PC-9 (cell line): Measurements from ENCODE around the gene OR13J1. TPM values are rescaled to one million over a fixed set of nuclear protein-coding genes. Genes with fewer than 3 reads are reported as not detected.
A peak's percentile ranks its signal among the peaks of the same experiment; 100 is the strongest.

Source experiments
- BruUV-seq: library from RNA; stranded (reverse); fragments of 400-500 nt; replicated peaks from 2 replicates; lab custom pipeline; 2021; lab: Mats Ljungman, UMichigan
- CTCF ChIA-PET: fragments of 300-600 bp; sonication (Branson Sonifier 250); formaldehyde crosslinking; loops from one replicate; lab custom pipeline; 2022; ENCODE audit warnings: antibody characterized with exemption; lab: Charles Lee
- POLR2A ChIA-PET: fragments of 300-600 bp; sonication (Branson Sonifier 250); formaldehyde crosslinking; loops from one replicate; lab custom pipeline; 2022; ENCODE audit warnings: antibody characterized with exemption; ENCODE audit not compliant: unreplicated experiment; lab: Charles Lee
- DNase-seq, 2 experiments: peaks; one replicate each; pipeline versions ENCODE4 v3.0.0 to v3.0.0-alpha.2; 2015 to 2022; ENCODE audit warnings: mixed read lengths in 1 of 2
- H2AFZ ChIP-seq: fragments of 200-600 bp; sonication (generic); 2 replicates; pipeline ENCODE4 v1.8.1; 2017; ENCODE audit warnings: antibody characterized with exemption
- H3F3A ChIP-seq: fragments of 200-600 bp; sonication (generic); 2 replicates; pipeline ENCODE4 v1.8.1; 2017; ENCODE audit warnings: antibody characterized with exemption, mild to moderate bottlenecking, low read depth; ENCODE audit not compliant: insufficient read depth
- H3K27ac ChIP-seq: fragments of 200-600 bp; sonication (generic); 2 replicates; pipeline ENCODE4 v1.6.1; 2016; ENCODE audit warnings: mixed run types
- H3K27me3 ChIP-seq: fragments of 200-600 bp; sonication (generic); 2 replicates; pipeline ENCODE4 v1.6.1; 2016; ENCODE audit warnings: low read depth, mixed run types; ENCODE audit not compliant: insufficient read depth
- H3K36me3 ChIP-seq: fragments of 200-600 bp; sonication (generic); 2 replicates; pipeline ENCODE4 v1.6.1; 2016; ENCODE audit warnings: low read depth, mixed run types
- H3K4me1 ChIP-seq: fragments of 200-600 bp; sonication (generic); replicated peaks from 2 replicates; pipeline ENCODE4 v1.6.1; 2016; ENCODE audit warnings: mixed run types; ENCODE audit not compliant: insufficient read depth
- H3K4me2 ChIP-seq: fragments of 200-600 bp; sonication (generic); 2 replicates; pipeline ENCODE4 v1.6.1; 2017; ENCODE audit warnings: mixed run types
- H3K4me3 ChIP-seq: fragments of 200-600 bp; sonication (generic); 2 replicates; pipeline ENCODE4 v1.6.1; 2016; ENCODE audit warnings: mixed run types
- H3K79me2 ChIP-seq: fragments of 200-600 bp; sonication (generic); 2 replicates; pipeline ENCODE4 v1.6.1; 2017; ENCODE audit warnings: low read depth, mixed run types
- H3K9me2 ChIP-seq: fragments of 200-600 bp; sonication (generic); 2 replicates; pipeline ENCODE4 v1.8.1; 2017; ENCODE audit warnings: mild to moderate bottlenecking; ENCODE audit not compliant: insufficient read depth
- H3K9me3 ChIP-seq: fragments of 200-600 bp; sonication (generic); 2 replicates; pipeline ENCODE4 v1.8.1; 2016; ENCODE audit warnings: low read depth; ENCODE audit not compliant: insufficient read depth
- H4K20me1 ChIP-seq: fragments of 200-600 bp; sonication (generic); 2 replicates; pipeline ENCODE4 v1.8.1; 2017; ENCODE audit not compliant: insufficient read depth
- EZH2 ChIP-seq: fragments of 200-600 bp; sonication (generic); IDR thresholded peaks from 2 replicates; pipeline ENCODE4 v1.8.0; 2017; ENCODE audit warnings: antibody characterized with exemption, low read depth
- intact Hi-C: fragments of 100-400 bp; cut with micrococcal nuclease; formaldehyde crosslinking; loops from one replicate; pipeline ENCODE4 v1.10.0; 2022; ENCODE audit not compliant: unreplicated experiment
- total RNA-seq: library from RNA; stranded (reverse); gene quantifications from 2 replicates; pipeline ENCODE4 v1.2.3, GENCODE V29; 2021
- TF ChIP-seq, protein P1 (sequence below): fragments of 200-600 bp; sonication (generic); conservative IDR thresholded peaks from 2 replicates; pipeline ENCODE4 v1.6.1; 2017; ENCODE audit warnings: mixed run types, antibody characterized with exemption, mild to moderate bottlenecking, moderate library complexity

OR13J1 gene
- total RNA-seq, 1 experiment from 2014 or later = not detected

DNA sequence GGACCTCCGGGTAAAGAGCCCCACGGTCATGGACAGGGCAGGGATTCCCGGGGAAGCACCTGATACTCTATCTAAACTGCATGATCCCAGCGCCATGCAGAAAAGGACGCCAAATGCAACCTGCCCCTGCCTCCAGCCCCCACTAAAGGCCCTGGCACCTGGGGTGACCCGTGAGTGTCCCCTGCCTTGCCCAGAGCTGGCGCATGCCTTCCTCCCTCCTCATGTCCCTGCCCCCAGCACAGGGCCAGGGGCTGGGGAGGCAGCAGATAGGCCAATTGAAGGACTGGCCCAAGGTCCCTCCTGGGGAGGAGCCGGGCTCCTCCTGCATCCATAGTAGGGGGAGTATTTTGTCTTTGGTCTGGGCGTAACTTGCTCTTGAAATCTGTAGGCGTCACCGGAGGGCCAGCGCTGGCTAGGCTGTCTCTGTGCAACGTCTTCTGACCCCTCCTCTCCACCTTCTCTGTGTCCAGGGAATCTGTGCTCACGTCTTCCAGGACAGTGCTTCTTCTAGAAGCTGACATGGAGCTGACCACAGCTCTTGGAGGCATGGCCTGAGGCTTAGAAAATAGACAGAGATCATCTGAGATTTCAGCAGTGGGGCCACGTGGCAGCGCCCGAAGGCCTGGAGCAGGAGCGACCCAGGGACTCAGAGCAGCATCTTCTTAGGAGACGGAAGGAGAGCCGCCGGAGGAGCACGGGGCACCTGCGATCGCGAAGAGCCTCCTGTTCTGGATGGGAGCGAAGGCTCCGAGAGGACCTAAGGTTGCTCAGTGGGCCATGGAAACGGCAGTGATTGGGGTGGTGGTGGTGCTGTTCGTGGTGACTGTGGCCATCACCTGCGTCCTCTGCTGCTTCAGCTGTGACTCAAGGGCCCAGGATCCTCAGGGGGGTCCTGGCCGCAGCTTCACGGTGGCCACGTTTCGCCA lies 39.7 kb upstream of the OR13J1 start:
- intact Hi-C loops = loop anchor here (5.0 kb wide), 1 partner anchor 253 kb away; the partner anchor contains the start of genes CCDC107 and RMRP
- Histone ChIP-seq H3K4me2 (no peak overlapping the region), H3F3A (peaks cover 34% of the 10 kb centered on the region), H3K36me3 (no peaks in the 10 kb centered on the region), H3K79me2 (no peaks in the 10 kb centered on the region), H3K4me3 (no peak overlapping the region), H4K20me1 (no peaks in the 10 kb centered on the region), H3K27me3 (no peaks in the 10 kb centered on the region), H3K4me1 (peaks cover 61% of the 10 kb centered on the region), H3K27ac (peak overlapping the region; percentile 95), H3K9me3 (no peaks in the 10 kb centered on the region), H2AFZ (no peak overlapping the region), H3K9me2 (no peaks in the 10 kb centered on the region)
- POLR2A ChIA-PET = no interaction called here
- no TSS peak for BruUV-seq
- no peak for TF ChIP-seq EZH2
- TF ChIP-seq, protein P1, sequence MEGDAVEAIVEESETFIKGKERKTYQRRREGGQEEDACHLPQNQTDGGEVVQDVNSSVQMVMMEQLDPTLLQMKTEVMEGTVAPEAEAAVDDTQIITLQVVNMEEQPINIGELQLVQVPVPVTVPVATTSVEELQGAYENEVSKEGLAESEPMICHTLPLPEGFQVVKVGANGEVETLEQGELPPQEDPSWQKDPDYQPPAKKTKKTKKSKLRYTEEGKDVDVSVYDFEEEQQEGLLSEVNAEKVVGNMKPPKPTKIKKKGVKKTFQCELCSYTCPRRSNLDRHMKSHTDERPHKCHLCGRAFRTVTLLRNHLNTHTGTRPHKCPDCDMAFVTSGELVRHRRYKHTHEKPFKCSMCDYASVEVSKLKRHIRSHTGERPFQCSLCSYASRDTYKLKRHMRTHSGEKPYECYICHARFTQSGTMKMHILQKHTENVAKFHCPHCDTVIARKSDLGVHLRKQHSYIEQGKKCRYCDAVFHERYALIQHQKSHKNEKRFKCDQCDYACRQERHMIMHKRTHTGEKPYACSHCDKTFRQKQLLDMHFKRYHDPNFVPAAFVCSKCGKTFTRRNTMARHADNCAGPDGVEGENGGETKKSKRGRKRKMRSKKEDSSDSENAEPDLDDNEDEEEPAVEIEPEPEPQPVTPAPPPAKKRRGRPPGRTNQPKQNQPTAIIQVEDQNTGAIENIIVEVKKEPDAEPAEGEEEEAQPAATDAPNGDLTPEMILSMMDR = no peak
- CTCF ChIA-PET = no interaction called here
- DNase-seq = no peak

DNA sequence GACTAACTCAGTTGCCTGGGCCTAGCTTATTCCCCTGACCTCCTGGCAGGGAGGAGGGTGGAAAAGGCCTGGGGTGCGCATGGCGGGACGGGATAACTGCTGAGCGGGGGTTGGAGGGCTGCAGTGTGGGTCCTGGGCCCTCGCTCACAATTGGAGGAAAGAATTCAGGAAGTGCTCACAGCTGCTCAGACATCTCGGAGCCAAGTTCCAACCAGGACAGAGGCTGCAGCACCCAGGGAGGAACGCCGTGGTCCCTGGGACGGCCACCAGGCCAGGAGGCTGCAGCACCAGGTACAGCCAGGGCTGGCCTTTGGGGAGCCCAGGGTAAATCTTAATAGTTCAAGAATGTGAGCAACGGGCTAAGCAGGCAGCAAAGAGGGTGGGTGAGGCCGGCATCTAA lies 39.1 kb upstream of the OR13J1 start, which contains the start of gene SPAAR:
Gene SPAAR (plus strand): TSS at position 217 of the 400 bp plus-strand sequence. CDS start 974 bp downstream, outside the sequence.
- peaks cover 67% of the 10 kb centered on the region for H3K4me1 ChIP-seq
- peak within 1 kb of the TSS; percentile 59; the same call in 1 of the 2 replicates for H2AFZ ChIP-seq
- H4K20me1 ChIP-seq = no peaks in the 10 kb centered on the region
- no peaks in the 10 kb centered on the region for H3K36me3 ChIP-seq
- no peak for TF ChIP-seq EZH2
- TF ChIP-seq, protein P1 = no peak
- no TSS peak for BruUV-seq
- no peak for DNase-seq
- H3K9me3 ChIP-seq = no peaks in the 10 kb centered on the region
- peak within 1 kb of the TSS; percentile 35; the same call in 1 of the 2 replicates for H3K4me3 ChIP-seq
- POLR2A ChIA-PET = interaction anchor here (0.5 kb wide), 1 partner anchor 36 kb away, joined by 8 read pairs; no protein-coding TSS in a partner anchor
- H3K4me2 ChIP-seq = peak within 1 kb of the TSS; percentile 78
- intact Hi-C loops = loop anchor here (5.0 kb wide), 1 partner anchor 252 kb away; the partner anchor contains the start of genes CCDC107 and RMRP
- H3K79me2 ChIP-seq = no peaks in the 10 kb centered on the region
- peaks cover 34% of the 10 kb centered on the region for H3F3A ChIP-seq
- peak within 1 kb of the TSS; percentile 95 for H3K27ac ChIP-seq
- CTCF ChIA-PET = no interaction called here
- no peaks in the 10 kb centered on the region for H3K27me3 ChIP-seq
- H3K9me2 ChIP-seq = no peaks in the 10 kb centered on the region

DNA sequence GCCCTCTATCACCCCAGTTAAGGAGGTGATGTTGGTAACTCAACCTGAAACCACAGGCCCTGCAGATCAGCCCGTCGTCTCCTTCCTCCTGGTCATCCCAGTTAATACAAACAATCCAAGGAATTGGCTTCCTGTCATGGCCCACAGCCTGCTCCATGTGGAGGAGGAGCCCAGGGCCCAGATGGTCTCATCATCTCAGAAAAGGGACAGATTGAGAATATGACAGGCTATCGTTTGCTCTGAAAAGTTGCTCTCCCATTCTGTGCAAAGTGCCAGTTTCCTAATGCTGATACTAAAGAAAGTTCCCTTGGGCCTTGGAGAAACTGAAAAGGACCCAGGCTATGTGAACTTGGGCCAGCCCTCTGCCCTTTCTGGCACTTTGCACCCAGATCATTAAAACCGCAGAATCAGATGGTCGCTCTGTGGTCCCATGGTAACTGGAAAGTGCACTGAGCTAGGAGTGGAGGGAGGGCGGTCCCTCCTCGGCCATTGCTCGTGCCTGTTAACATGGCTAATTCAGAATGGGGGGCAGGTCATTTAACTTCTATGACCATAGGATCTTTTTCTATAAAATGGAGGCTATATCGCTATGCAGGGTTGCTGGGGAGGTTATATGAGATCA lies 38.4 kb upstream of the OR13J1 start:
- H3K9me2 ChIP-seq = no peaks in the 10 kb centered on the region
- no peaks in the 10 kb centered on the region for H3K27me3 ChIP-seq
- H3K4me1 ChIP-seq = peaks cover 67% of the 10 kb centered on the region
- TSS peak; percentile 39 for BruUV-seq
- no peak for DNase-seq
- H3K4me2 ChIP-seq = peak overlapping the region; percentile 78
- H2AFZ ChIP-seq = peak overlapping the region; percentile 59; the same call in 1 of the 2 replicates
- H3K9me3 ChIP-seq = no peaks in the 10 kb centered on the region
- H4K20me1 ChIP-seq = no peaks in the 10 kb centered on the region
- intact Hi-C loops = loop anchor here (5.0 kb wide), 1 partner anchor 251 kb away; the partner anchor contains the start of genes CCDC107 and RMRP
- peaks cover 34% of the 10 kb centered on the region for H3F3A ChIP-seq
- no peak for TF ChIP-seq EZH2
- TF ChIP-seq, protein P1 = no peak
- no peaks in the 10 kb centered on the region for H3K36me3 ChIP-seq
- H3K4me3 ChIP-seq = peak overlapping the region; percentile 35; the same call in 1 of the 2 replicates
- CTCF ChIA-PET = no interaction called here
- POLR2A ChIA-PET = interaction anchor here (0.5 to 0.6 kb wide), 2 partner anchors 36 to 812 kb away, joined by 4 to 8 read pairs; no protein-coding TSS in a partner anchor
- no peaks in the 10 kb centered on the region for H3K79me2 ChIP-seq
- peak overlapping the region; percentile 95 for H3K27ac ChIP-seq
